Measurements from ENCODE around the gene HOXD3.

The HOXD3 gene

DNA sequence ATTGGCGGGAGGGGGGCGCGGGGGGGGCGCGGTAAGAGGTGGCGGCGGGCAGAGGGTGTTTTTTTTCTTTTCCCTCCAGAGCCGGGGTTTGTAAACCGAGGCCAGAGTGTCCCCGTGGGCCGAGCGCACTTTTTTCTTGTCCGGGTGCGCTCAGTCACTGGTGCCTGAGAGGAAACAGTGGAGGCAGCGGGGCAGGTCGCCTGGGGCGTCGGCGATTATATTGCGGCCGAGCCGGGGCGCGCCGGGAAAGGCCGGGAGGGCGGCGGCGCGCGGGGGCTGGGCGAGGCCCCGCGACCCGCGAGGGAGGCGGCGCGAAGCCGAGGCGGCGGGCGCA lies 27.3 kb upstream of the HOXD3 start:
- 0 out of 2 replicates have a peak, but pooled peaks have one; percentile 5 for TF ChIP-seq FOXM1 (IDR thresholded peaks at IDR 0.05; ENCODE audit: borderline replicate concordance, low read depth)
- TF ChIP-seq NFIC (IDR thresholded peaks at IDR 0.05) = no peak

GRCh38 chr2:176130147-176130956 lies 26.8 kb upstream of the HOXD3 start:
- TF ChIP-seq CEBPB (IDR thresholded peaks at IDR 0.05) (no peak), ZBTB7A (IDR thresholded peaks at IDR 0.05; ENCODE audit: low read depth) (no peak), NFIC (IDR thresholded peaks at IDR 0.05) (no peak), EGR1 (IDR thresholded peaks at IDR 0.05) (peak; percentile 83), CREB1 (IDR thresholded peaks at IDR 0.05; ENCODE audit: low read depth) (no peak), YY1 (IDR thresholded peaks at IDR 0.05; ENCODE audit: low read depth) (no peak), TAF1 (IDR thresholded peaks at IDR 0.05; ENCODE audit: low read depth) (peak; percentile 23; the same call in 1 of the 2 replicates), EP300 (IDR thresholded peaks at IDR 0.05; ENCODE audit: borderline replicate concordance) (0 out of 2 replicates have a peak, but pooled peaks have one; percentile 17)
- TF ChIP-seq, protein P1, sequence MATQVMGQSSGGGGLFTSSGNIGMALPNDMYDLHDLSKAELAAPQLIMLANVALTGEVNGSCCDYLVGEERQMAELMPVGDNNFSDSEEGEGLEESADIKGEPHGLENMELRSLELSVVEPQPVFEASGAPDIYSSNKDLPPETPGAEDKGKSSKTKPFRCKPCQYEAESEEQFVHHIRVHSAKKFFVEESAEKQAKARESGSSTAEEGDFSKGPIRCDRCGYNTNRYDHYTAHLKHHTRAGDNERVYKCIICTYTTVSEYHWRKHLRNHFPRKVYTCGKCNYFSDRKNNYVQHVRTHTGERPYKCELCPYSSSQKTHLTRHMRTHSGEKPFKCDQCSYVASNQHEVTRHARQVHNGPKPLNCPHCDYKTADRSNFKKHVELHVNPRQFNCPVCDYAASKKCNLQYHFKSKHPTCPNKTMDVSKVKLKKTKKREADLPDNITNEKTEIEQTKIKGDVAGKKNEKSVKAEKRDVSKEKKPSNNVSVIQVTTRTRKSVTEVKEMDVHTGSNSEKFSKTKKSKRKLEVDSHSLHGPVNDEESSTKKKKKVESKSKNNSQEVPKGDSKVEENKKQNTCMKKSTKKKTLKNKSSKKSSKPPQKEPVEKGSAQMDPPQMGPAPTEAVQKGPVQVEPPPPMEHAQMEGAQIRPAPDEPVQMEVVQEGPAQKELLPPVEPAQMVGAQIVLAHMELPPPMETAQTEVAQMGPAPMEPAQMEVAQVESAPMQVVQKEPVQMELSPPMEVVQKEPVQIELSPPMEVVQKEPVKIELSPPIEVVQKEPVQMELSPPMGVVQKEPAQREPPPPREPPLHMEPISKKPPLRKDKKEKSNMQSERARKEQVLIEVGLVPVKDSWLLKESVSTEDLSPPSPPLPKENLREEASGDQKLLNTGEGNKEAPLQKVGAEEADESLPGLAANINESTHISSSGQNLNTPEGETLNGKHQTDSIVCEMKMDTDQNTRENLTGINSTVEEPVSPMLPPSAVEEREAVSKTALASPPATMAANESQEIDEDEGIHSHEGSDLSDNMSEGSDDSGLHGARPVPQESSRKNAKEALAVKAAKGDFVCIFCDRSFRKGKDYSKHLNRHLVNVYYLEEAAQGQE (IDR thresholded peaks at IDR 0.05; ENCODE audit: low read depth) = no peak
- TF ChIP-seq, protein P2, sequence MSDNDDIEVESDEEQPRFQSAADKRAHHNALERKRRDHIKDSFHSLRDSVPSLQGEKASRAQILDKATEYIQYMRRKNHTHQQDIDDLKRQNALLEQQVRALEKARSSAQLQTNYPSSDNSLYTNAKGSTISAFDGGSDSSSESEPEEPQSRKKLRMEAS (IDR thresholded peaks at IDR 0.05) = peak; percentile 48

- TF ChIP-seq TCF12 (IDR thresholded peaks at IDR 0.05; ENCODE audit: low read depth) (no peak), CREB1 (IDR thresholded peaks at IDR 0.05; ENCODE audit: low read depth) (no peak), ZBTB7A (IDR thresholded peaks at IDR 0.05; ENCODE audit: low read depth) (no peak), EGR1 (IDR thresholded peaks at IDR 0.05) (no peak), EP300 (IDR thresholded peaks at IDR 0.05; ENCODE audit: borderline replicate concordance) (no peak), USF1 (IDR thresholded peaks at IDR 0.05) (no peak), NFIC (IDR thresholded peaks at IDR 0.05) (no peak), TEAD4 (IDR thresholded peaks at IDR 0.05) (no peak)
- TF ChIP-seq, protein P2 (IDR thresholded peaks at IDR 0.05) = no peak
Measured at GRCh38 chr2:176130957-176131847, 25.9 kb upstream of the HOXD3 start.

DNA sequence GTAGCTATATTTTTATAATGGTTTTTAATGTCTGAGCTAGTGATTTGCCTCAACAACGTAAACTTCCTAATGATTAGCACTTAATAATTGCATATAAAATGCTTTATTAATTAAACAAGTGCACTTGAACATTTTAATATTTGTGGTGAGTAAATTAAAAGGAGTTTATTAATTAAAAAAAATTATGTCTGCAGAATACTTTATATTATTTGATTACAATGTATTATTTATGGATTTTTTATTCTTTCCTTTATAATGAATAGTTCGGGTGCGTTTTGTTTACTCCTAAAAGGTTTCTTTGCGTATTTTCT lies 25.3 kb upstream of the HOXD3 start:
- TF ChIP-seq TEAD4 (IDR thresholded peaks at IDR 0.05) = no peak
- no peak for TF ChIP-seq ZBTB7A (IDR thresholded peaks at IDR 0.05; ENCODE audit: low read depth)
- TF ChIP-seq EP300 (IDR thresholded peaks at IDR 0.05; ENCODE audit: borderline replicate concordance) = no peak
- TF ChIP-seq RAD21 (IDR thresholded peaks at IDR 0.05; ENCODE audit: low read depth) = no peak
- TF ChIP-seq, protein P1 (IDR thresholded peaks at IDR 0.05; ENCODE audit: low read depth) = no peak
- TF ChIP-seq, protein P2 (IDR thresholded peaks at IDR 0.05) = no peak
- no peak for TF ChIP-seq YY1 (IDR thresholded peaks at IDR 0.05; ENCODE audit: low read depth)
- TF ChIP-seq USF1 (IDR thresholded peaks at IDR 0.05) = no peak
- TF ChIP-seq TAF1 (IDR thresholded peaks at IDR 0.05; ENCODE audit: low read depth) = no peak
- no peak for TF ChIP-seq NFIC (IDR thresholded peaks at IDR 0.05)
- no peak for TF ChIP-seq CREB1 (IDR thresholded peaks at IDR 0.05; ENCODE audit: low read depth)

DNA sequence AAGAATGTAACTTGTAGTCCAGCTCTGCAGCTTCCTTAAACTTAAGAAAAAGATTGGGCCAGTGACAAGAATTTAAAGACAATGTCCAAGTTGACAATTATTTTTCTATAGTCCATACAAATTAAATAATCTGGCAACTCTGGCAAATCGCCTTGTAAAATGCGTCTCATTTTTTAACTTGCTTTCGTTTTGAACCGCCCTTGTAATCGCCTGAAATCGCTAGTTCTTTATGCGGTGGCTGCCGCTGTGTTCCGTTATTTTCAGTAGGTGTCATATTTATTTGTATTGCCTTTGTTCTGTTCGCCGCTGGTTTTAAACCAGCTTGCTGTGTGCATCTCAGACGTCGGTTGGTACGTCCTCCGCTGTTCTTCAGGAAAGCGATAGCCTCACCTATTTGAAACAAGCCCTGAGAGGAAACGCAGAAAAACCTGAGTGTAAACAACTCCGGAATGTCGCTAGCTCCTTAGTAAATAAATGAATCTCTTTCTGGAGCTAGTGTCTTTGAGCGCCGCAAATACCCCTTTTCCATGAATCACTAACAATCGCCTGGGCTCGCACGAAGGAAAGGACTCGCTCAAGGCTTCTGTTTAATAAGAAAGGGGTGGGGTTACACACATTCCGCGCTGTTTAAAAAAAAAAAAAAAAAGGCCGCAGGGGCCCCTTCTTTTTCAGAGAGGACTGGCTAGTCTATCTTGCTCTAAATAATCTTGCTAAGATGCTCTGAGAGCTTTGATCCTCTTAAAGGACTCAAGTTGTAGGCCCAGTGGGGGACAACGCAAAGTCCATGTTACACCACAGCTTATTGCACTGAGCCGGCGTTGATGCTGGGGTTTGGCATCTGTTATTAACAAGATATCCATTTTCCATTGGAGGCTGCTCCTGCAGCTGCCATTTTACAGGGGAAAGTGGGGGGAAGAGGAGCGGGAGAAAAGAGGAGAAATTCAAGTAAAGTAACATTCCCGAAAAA lies 24.6 kb upstream of the HOXD3 start:
- TF ChIP-seq TCF12 (IDR thresholded peaks at IDR 0.05; ENCODE audit: low read depth) (no peak), EGR1 (IDR thresholded peaks at IDR 0.05) (no peak), YY1 (IDR thresholded peaks at IDR 0.05; ENCODE audit: low read depth) (no peak), CEBPB (IDR thresholded peaks at IDR 0.05) (no peak), FOXM1 (IDR thresholded peaks at IDR 0.05; ENCODE audit: borderline replicate concordance, low read depth) (no peak), NFIC (IDR thresholded peaks at IDR 0.05) (no peak), RAD21 (IDR thresholded peaks at IDR 0.05; ENCODE audit: low read depth) (no peak), ZBTB7A (IDR thresholded peaks at IDR 0.05; ENCODE audit: low read depth) (no peak), TAF1 (IDR thresholded peaks at IDR 0.05; ENCODE audit: low read depth) (no peak), CREB1 (IDR thresholded peaks at IDR 0.05; ENCODE audit: low read depth) (no peak)
- TF ChIP-seq, protein P1 (IDR thresholded peaks at IDR 0.05; ENCODE audit: low read depth) = no peak
